Kidney glomerular epithelial cell (primary cell): ENCODE data around the gene SMAD4.
"Not testable (repeated sequence)": the region's sequence is repeated elsewhere in the genome, so short reads cannot be mapped to it uniquely, and the experiment has no call there.

Source experiments
- DNase-seq: peaks from one replicate; lab custom pipeline; 2025; lab: John Stamatoyannopoulos, UW

Gene SMAD4

DNA sequence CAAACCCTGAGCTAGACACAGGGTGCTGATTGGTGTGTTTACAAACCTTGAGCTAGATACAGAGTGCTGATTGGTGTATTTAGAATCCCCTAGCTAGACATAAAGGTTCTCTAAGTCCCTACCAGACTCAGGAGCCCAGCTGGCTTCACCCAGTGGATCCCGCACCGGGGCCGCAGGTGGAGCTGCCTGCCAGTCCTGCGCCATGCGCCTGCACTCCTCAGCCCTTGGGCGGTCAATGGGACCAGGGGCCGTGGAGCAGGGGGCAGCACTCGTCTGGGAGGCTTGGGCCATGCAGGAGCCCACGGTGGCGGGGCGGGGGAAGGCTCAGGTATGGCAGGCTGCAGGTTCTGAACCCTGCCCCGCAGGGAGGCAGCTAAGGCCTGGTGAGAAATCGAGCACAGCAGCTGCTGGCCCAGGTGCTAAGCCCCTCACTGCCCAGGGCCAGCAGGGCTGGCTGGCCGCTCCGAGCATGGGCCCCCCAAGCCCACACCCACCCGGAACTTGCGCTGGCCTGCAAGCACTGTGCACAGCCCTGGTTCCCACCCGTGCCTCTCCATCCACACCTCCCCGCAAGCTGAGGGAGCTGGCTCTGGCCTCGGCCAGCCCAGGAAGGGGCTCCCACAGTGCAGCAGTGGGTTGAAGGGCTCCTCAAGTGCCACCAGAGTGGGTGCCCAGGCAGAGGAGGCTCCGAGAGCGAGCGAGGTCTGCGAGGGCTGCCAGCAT, 81.8 kb downstream of the SMAD4 start:
- DNase-seq: not testable (repeated sequence)

DNA sequence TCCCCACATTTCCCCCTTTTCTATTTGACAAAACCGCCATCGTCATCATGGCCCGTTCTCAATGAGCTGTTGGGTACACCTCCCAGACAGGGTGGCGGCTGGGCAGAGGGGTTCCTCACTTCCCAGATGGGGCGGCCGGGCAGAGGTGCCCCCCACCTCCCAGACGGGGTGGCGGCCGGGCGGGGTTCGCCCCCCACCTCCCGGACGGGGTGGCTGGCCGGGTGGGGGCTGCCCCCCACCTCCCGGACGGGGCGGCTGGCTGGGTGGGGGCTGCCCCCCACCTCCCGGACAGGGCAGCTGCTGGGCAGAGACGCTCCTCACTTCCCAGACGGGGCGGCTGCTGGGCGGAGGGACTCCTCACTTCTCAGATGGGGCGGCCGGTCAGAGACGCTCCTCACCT, 87.0 kb downstream of the SMAD4 start:
- not testable (repeated sequence) for DNase-seq

GRCh38 chr18:51119561-51119960, 89.5 kb downstream of the SMAD4 start:
- DNase-seq: not testable (repeated sequence)

GRCh38 chr18:51119976-51120375, 90.0 kb downstream of the SMAD4 start:
- not testable (repeated sequence) for DNase-seq

DNA sequence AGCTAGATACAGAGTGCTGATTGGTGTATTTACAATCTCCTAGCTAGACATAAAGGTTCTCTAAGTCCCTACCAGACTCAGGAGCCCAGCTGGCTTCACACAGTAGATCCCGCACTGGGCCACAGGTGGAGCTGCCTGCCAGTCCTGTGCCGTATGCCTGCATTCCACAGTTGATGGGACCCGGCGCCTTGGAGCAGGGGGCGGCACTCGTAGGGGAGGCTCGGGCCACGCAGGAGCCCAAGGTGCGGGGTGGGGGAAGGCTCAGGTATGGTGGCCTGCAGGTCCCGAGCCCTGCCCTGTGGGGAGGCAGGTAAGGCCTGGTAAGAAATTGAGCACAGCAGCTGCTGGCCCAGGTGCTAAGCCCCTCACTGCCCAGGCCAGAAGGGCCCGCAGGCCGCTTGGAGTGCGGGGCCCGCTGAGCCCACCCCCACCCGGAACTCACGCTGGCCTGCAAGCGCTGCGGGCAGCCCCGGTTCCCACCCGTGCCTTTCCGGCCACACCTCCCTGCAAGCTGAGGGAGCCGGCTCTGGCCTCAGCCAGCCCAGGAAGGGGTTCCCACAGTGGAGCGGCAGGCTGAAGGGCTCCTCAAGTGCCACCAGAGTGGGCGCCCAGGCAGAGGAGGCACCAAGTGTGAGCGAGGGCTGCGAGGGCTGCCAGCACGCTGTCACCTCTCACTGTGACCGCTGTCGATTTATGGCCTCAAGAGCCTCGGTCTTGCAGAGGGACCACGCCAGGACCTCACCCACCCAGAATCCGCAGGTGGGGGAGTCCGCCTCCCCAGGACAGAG, 91.0 kb downstream of the SMAD4 start:
- DNase-seq: no peak

GRCh38 chr18:51121597-51121857, 91.5 kb downstream of the SMAD4 start:
- no peak for DNase-seq

- DNase-seq: no peak
Observed at GRCh38 chr18:51122266-51123045, 92.4 kb downstream of the SMAD4 start.

GRCh38 chr18:51123046-51123395, 93.0 kb downstream of the SMAD4 start:
- no peak for DNase-seq

GRCh38 chr18:51123481-51123880, 93.5 kb downstream of the SMAD4 start:
- DNase-seq: no peak

GRCh38 chr18:51123936-51124486, 94.0 kb downstream of the SMAD4 start:
- DNase-seq: no peak

- no peak for DNase-seq
Observed at GRCh38 chr18:51125976-51126375, 96.0 kb downstream of the SMAD4 start.

GRCh38 chr18:51127664-51128063, 97.7 kb downstream of the SMAD4 start:
- no peak for DNase-seq

DNA sequence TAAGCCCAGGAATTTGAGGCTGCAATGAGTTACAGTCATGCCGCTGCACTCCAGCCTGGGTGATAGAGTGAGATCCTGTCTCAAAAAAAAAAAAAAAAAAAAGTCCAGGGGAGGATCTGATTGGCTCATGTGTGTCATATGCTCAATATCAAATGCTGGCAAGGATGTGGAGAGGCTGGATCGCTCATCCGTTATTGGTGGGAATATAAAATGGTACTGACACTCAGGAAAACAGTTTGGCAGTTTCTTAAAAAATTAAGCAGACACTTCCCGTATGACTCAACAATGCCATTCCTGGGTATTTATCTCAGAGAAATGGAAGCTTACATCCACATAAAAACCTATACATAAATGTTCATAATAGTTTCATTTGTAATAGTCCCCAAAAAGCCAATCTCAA, 98.5 kb downstream of the SMAD4 start:
- DNase-seq: no peak

DNA sequence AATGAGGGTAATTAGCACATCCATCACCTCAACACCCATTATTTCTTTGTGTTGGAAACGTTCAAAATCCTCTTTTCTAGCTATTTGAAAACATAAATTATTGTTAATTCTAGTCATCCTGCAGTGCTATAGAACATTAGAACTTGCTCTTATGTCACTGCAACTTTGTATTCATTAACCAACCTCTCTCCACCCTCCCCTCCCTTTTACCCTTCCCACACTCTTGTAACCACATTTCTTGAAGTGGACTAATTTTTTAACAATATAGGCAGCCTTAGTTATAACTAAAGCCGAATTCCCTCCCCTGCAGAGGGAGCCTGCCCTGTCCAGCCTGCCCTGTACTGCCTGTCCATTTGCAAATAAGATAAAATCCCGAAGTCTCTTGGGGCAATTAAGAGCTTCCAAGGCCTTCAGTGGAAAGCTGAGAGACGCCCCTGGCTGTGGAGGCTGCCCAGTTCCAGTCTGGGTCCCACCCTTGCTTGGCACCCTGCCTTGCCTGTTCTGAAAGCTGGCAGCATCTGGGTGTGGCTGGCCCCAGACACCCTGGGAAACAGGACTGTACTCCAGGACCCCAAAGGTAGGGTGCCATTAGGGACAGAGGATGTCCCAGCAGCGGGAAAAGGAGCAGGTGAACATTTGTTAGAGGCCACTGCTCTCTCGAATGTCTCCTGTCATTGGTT, 102.4 kb downstream of the SMAD4 start:
- no peak for DNase-seq

DNA sequence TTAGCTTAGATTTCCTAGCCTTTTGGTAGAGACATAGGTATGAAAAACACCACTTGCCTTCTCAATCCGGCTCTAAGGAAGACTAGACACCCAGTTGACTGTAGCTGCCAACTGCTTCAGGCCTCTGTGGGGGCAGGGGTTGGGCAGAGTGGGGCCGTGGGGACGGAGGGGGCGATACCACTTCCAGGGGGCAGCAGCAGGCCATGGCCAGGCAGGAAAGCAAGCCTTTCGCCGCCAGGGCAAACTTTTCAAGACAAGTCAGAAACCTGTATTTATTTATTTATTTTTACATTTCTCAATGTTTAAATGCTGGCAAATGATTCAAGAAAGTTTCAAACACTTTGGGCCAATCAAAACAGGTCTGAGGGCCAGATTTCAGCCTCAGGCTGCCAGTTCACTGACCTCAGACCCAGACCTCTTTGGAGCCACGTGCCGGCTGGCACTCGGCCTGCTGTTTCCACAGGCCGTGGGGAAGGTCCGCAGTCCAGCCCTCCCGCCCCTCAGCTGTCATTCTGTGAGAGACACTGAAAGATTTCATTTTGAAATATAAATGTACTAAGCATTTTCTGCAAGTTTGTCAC, 103.7 kb downstream of the SMAD4 start:
- no peak for DNase-seq
